Activated gamma-delta T cell treated with anti-CD3 and anti-CD28 coated beads, Interleukin-2, amount 50 U/mL, for 16 hours (primary cell): Measurements from ENCODE around the gene PTGFRN.

Source experiments
- DNase-seq: peaks from one replicate; pipeline ENCODE4 v3.0.0-alpha.2; 2020; ENCODE audit warnings: low read depth

The PTGFRN gene

GRCh38 chr1:116944613-116945012, 34.9 kb downstream of the PTGFRN start:
- DNase-seq, result no peak

GRCh38 chr1:116945421-116945820, 35.7 kb downstream of the PTGFRN start:
- no peak for DNase-seq

- DNase-seq, result no peak
These were observed 36.3 kb downstream of the PTGFRN start for GRCh38 chr1:116945996-116946395.

DNA sequence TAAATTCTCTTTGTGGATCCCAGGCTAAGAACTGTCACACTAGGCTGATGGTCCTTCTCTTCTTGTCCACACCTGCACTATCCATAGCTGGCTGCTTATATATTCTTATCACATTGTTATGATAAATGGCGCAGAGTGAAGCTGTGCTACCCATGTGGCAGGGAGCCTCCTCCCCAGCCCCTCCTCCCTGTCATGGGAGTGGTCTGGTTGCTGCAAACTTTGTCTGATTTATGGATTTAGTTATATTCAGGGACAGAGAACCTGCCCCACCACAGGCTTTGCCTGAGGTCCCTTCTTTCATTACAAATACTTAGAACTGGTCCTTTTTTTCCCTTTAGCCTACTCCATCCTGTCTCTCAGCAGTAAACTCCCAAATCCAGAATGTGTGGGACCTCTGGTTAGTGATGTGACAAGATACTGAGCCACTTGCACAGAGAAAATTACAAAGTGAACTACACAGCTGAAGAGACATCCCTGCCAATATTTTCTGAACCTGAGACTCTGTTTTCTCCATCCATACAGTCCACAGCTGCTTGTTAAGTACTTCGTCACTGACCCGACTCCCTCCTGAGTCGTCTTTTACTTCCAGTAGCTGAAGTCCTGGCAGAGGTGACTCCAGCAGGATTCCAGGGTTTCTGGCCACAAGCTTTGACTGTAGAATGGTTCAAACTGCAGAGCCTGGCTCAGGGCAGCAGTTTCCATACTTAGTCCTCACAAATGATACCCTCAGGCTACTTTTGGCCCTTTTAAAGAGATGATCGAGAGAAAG, 37.6 kb downstream of the PTGFRN start:
- DNase-seq, result no peak

GRCh38 chr1:116948046-116948445, 38.3 kb downstream of the PTGFRN start:
- no peak for DNase-seq

GRCh38 chr1:116948642-116949041, 38.9 kb downstream of the PTGFRN start:
- no peak for DNase-seq

DNA sequence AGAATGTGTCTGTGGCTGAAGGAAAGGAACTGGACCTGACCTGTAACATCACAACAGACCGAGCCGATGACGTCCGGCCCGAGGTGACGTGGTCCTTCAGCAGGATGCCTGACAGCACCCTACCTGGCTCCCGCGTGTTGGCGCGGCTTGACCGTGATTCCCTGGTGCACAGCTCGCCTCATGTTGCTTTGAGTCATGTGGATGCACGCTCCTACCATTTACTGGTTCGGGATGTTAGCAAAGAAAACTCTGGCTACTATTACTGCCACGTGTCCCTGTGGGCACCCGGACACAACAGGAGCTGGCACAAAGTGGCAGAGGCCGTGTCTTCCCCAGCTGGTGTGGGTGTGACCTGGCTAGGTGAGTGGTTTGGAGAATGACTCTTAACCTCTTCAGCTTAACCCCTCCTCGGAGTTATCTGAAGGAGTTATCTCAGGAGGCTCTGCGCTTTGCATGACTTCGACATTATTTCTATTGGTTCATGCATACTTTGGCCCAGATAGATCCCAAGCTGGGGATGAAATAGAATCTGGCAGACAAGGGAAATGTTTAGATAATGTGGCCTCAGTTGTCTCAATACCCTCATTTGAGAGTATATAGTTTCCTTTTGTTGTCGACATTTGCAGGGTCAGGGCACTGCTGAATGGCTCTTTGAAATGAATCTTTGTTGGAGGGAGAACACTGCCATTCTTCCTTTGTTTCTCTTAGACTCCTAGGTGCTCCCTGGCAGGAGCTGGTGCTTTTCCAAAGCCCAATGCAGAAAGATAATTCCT, 39.7 kb downstream of the PTGFRN start:
- DNase-seq, result no peak

- no peak for DNase-seq
These were observed 40.9 kb downstream of the PTGFRN start for GRCh38 chr1:116950517-116951199.

- no peak for DNase-seq
These were observed 41.7 kb downstream of the PTGFRN start for GRCh38 chr1:116951200-116951935.

- DNase-seq, result no peak
These were observed 43.1 kb downstream of the PTGFRN start for GRCh38 chr1:116952738-116953275.

DNA sequence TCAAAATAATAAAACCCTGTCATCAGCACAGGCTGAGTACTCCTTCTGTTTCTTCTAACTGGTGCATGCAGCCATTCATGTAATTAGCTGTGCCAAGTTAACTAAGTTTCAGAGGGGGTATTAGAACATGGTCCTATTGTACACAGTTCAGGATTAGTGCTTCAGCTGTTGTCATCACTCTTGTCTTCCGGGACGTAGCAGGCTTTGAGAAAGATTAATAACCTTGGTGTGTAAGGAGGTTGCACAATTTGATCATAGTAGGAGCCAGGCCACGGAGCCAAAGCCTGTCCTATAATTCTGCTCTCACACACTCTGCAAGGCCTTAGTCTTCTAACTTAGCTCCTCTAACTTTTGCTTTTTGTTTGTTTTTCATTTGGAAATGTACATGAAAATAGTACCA, 44.7 kb downstream of the PTGFRN start:
- no peak for DNase-seq

DNA sequence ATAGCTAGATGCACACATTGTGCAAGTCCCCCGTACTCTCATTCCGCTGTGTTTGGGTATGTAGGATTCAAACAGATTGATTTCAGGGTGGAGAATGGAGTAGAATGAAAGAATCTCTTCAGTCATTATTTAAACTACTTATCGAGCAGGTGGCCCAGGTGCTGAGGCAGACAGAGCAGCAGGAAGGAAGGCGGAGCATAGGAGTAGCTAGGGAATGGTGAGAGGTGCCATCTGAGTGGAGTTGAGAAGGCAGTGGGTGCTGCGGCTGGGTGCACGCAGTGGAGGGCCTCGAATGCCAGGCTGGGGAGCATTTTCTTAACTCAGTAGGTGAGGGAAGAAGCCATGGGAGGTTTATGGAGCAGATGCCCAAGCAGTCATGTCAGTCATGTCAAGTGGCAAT, 46.7 kb downstream of the PTGFRN start:
- DNase-seq, result no peak

- no peak for DNase-seq
These were observed 47.9 kb downstream of the PTGFRN start for GRCh38 chr1:116957646-116958045.

- no peak for DNase-seq
These were observed 48.4 kb downstream of the PTGFRN start for GRCh38 chr1:116958110-116958509.

DNA sequence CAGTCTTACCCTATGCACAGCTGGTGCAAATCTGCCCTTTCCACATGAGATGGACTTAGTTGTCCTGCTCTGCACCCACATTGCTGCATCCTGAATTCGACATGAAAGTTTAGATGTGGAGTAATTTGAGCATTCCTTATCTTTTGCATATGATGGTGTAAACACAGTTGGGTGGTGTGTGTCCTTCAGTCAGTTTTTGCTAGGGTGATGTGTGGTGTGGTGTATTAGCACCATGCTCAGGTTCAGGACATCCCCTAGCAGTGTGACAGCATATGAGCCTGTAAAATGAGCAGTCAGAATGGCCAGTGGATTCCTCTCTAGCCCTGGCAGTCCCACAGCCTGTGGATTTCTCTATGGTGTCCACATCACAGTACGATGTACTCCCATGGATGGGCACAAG, 49.3 kb downstream of the PTGFRN start:
- no peak for DNase-seq

DNA sequence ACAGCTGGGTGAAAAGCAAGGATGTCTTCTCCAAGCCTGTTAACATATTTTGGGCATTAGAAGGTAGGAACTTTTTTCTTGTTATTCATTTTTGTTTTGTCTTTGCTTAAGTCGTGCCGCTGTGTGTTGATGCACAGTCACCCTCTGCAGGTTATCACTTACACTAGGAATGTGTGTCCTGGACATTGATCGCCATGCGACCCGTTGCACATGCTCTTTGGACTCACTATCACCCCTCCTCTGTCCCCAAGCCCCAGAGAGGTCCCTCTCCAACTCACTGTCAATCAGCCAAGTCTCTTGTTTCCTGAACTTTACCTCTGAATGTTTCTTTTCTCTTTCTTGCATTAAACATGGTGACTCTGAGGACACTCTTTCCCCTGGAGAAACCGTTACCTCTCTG, 51.9 kb downstream of the PTGFRN start:
- DNase-seq, result no peak

DNA sequence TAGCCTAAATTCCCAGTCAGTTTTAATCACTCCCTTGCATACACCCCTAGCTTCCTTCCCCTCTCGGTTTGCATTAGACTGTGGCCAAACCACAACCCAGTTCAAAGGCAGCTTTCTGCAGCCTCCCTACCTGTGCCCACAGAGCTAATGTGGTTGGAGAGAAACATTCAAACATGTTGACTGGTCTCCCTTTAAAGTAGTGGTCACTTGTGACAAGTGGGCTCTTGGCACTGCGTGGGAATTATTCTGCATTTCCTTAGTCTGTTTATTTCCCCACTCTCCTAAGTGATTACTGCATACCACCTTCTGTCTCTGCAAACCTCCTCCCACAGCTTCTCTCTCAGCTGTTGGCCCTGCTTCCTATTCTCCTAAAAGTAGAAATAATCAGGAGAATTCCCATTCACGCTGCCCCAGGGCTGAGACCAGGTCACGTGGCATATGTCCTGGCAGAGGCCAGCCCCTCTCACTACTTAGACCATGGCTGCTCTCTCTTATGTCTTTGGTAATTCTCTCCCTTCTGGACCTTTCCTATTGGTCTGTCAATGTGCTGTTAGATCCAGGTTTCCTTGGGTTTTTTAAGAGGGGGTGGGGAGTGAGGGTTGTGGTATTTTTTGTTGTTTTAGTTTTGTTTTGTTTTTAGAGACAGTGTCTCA, 53.4 kb downstream of the PTGFRN start:
- no peak for DNase-seq

DNA sequence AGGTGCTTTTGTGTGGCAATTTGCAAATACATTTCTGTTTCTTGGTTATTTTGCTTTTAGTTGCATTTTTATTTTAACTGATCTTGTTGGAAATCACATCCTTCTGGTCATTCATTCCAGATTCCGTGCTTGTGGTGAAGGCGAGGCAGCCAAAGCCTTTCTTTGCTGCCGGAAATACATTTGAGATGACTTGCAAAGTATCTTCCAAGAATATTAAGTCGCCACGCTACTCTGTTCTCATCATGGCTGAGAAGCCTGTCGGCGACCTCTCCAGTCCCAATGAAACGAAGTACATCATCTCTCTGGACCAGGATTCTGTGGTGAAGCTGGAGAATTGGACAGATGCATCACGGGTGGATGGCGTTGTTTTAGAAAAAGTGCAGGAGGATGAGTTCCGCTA, 57.1 kb downstream of the PTGFRN start:
- no peak for DNase-seq

DNA sequence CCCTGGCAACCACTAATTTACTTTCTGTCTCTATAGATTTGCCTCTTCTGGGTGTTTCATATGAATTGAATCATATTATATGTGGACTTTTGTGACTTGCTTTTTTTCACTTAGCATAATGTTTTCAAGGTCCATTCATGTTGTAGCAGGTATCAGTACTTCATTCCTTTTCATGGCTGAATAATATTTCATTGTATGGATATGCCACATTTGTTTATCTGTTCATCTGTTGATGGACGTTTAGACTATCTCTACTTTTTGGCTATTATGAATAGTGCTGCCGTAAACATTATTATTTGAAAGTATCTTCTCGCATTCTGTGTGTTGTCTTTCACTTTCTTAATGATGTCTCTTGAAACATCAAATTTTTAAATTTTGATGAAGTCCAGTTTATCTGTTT, 59.0 kb downstream of the PTGFRN start:
- no peak for DNase-seq

- DNase-seq, result no peak
These were observed 61.6 kb downstream of the PTGFRN start for GRCh38 chr1:116971258-116971860.
